GM19238 (cell line): ENCODE data around the gene C16orf74.

Source experiments
- DNase-seq: peaks from one replicate; pipeline ENCODE4 v3.0.0; 2011; ENCODE audit warnings: low spot score; ENCODE audit not compliant: insufficient read length

C16orf74 gene

DNA sequence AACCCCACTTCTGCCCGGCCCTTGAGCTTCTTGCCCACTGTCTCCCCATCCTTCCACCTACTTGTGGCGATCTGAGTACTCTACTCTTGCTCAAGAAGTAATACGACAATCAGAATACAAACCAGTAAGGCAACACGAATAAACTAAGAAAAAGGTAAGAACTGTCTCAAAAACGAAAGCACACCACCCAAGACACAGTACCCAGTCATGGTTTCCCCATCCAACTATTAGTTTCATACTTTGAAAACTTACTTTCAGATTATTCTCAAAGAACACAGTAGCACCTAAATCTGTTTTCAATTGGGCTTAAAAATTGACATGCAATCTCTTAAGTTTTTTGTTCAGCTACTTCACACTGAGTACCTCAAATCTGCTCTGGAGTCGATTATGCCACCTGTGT is 76.1 kb downstream of the C16orf74 start:
- no peak for DNase-seq

DNA sequence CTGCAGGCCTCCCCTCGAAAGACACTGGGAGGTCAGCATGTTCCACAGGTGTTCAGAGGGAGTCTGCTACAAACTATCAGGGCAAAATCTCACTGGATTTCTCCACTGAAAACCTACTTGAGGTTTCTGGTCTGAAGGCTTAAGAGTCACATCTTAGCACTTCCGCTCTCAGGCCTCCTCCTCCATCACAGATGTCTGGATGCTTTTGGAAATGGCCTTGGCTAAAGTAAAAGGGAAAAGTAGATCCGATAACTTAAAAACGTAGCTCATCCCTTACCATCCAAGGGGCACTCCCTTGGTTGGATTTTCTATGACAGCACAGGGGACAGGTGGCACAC is 76.5 kb downstream of the C16orf74 start:
- DNase-seq = no peak

- DNase-seq = no peak
These were observed 77.1 kb downstream of the C16orf74 start for GRCh38 chr16:85673529-85674417.

DNA sequence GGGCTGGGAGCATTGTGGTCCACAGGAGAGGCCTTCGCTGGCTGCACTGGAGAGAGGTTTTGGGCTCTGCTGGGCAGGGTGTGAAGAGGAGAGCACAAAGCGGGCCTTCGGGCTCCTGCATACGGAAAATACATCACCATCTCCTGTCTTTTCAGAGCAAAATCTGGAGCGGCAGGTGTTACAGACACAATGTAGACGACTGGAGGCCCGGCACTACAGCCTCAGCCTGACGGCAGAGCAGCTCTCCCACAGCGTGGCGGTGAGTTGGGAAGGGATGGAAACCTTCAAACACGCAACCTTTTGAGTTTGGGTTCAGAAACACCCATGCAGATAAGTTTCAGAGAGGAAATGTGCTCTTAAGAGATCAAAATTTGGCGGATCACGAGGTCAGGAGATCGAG is 80.1 kb downstream of the C16orf74 start:
- no peak for DNase-seq

DNA sequence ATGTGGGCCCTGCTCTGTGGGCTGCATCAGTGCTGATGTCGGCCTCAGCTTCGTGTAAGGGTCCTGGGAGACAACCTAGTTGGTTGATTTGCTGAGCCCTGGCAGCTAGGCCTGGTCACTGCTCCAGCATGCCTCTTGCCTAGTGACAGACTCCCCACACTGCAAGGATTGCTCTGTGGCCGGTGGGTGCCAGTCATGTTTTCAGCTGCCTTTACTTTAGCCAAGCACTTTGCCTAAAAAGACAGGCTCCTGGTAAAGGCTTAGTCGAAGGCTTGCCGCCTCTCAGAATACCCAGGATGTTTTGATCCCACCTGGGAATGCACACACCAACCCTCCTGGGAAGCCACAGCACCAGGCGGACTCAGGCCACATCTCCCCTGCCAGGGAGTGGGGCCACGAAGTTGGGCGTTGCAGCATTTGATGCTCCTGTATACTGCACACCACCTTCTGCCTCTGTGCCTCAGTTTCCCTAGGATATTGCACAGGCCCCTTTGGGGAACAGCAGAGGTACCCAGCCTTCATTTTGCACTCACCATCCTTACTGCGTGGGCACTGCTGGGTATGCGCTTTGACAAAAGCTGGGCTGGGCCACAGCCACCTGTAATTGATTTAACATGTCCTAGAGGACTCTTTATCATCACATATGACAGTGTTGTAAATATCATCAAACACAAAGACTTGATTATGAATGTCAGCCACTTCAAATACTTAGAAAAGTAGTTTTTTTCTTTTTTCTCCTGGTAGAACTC is 82.0 kb downstream of the C16orf74 start:
- no peak for DNase-seq

- DNase-seq = no peak
These were observed 83.0 kb downstream of the C16orf74 start for GRCh38 chr16:85667841-85668413.

DNA sequence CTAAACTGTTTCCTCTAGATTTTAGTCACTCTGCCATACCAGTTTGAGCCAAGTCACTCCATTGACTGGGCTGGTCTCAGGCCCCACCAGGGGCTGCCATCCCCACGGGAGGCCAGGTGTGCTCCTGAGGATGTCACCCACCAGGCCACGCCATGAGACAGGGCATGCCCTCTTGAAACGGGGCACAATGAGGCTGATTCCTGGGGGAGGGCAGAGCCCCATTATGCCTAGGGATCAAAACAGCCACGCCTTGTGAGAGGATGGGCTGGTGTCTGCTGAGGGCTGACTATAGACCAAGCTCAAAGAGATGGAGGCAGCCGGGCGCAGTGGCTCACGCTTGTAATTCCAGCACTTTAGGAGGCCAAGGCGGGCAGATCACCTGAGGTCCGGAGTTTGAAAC is 83.6 kb downstream of the C16orf74 start:
- DNase-seq = no peak

GRCh38 chr16:85665929-85666328 is 85.0 kb downstream of the C16orf74 start:
- no peak for DNase-seq

DNA sequence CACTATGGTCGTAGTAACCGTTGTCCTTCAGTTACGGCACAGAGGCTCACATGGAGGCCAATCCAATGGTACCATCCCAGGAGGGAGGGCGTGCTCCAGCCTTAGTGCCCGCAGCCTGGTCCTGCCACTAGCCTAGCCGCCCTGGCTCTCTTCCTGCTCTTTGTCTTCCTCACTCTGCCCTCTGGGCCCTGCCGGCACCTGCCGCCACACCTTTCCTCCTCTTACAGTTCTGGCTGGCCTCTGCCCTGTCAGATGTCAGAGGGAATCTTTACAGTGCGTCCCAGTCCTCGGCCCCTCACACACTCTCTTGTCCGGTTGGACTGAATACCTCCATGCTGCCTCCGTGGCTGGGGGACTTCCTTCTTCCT is 85.5 kb downstream of the C16orf74 start:
- DNase-seq = no peak

DNA sequence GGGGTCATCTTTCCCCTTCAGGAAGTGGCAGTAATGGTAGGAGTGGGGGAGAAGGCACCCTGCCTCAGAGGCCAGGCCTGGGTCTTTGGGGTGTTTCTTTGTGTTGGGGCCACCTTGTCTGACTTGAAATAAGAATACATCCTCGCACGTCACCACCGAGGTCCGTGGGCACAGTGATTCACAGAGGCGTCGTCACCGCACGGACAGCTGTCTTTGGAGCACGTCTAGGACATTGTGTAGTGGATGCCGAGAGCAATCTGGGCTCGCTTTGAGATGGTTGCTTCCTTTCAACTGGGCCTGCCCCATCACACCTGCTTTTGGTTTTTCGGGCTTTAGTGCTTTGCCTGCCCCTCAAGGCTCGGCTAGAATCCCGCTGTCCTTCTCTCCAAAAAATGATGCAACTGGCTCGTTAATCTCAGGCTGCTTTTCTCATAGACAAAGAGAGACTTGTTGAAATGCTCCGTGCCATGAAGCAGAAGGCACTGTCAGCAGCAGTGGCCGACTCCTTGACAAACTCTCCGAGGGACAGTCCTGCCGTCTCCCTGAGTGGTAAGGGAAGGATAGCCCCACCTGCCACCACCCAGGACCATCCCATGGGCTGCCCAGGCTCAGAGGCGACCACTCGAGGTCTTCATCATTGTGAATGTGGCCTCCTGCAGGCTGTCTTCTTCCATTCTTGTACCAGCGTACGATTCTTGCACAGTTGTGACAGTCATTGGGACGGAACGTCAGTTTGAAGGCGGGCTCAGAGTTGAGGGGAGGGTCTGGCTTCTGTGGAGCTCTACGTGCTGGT is 86.1 kb downstream of the C16orf74 start:
- no peak for DNase-seq

- no peak for DNase-seq
These were observed 87.0 kb downstream of the C16orf74 start for GRCh38 chr16:85663891-85664321.

- DNase-seq = no peak
These were observed 87.7 kb downstream of the C16orf74 start for GRCh38 chr16:85662976-85663830.

DNA sequence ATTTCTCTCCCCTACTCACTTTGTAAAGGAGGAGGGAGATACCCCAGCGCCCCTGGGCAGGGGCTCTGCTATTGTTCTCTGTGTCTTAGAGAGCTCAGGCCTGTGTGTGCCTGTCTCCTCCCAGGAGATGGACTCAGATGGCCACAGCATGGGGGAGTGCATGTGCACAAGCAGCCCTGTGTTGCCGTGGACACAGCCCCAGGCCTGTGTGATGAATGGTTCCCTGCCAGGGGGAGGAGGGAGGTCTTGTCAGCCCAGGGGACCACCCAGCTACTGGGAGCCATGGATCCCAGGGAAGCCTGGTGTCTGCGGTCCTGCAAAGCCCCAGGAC is 88.4 kb downstream of the C16orf74 start:
- no peak for DNase-seq

DNA sequence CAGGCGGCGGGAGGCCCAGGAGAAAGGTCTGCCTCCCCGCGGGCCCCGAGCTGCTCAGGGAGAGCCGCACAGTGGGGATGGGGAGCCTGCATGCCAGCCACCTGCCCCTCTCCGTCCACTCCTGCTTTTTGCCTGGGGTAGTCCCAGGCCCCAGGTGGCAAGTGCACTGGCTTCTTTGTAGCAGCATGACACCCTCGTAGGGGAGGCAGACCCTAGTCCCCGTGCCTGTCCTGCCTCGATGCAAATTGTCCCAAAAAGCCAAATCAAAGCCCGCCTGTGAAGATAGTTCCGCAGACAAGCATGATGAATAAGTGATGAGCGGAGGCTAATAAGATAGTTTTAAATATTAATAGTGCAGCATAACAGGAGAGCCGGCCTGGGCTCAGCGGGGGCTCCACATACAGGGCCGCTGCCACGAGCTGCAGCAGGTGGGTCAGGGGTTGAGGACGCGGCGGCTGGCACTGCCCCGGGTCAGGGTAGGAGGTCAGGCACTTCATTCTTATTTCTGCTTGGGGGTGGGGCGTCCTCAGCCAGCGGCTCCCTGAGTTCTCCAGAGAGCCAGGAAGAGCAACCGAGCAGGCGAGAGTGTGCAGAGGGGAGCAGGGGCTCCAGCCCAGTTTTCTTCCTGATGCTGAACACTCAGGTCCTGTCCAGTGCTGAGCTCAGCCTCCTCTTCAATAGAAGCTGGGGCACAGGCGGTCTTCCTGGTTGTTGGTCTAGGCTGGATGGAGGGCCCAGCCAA is 89.0 kb downstream of the C16orf74 start:
- no peak for DNase-seq

GRCh38 chr16:85660843-85661739 is 89.8 kb downstream of the C16orf74 start:
- DNase-seq = no peak

GRCh38 chr16:85659805-85660511 is 90.9 kb downstream of the C16orf74 start:
- peak; percentile 93 for DNase-seq

- no peak for DNase-seq
These were observed 91.6 kb downstream of the C16orf74 start for GRCh38 chr16:85659336-85659735.

GRCh38 chr16:85658504-85659326 is 92.2 kb downstream of the C16orf74 start:
- no peak for DNase-seq
